AG04449 (cell line): ENCODE measurements around the gene CDK4.

ENCODE experiments used
- CTCF ChIA-PET: fragments of 350-600 bp; formaldehyde crosslinking; extraction: SDS; loops from one replicate; lab custom pipeline; 2021; ENCODE audit warnings: antibody characterized with exemption; lab: Yijun Ruan, JAX
- POLR2A ChIA-PET: fragments of 400-600, 350-600 bp; formaldehyde crosslinking; extraction: SDS; loops from one replicate; lab custom pipeline; 2020; ENCODE audit warnings: antibody characterized with exemption, inconsistent platforms; lab: Yijun Ruan, JAX
- DNase-seq: peaks from one replicate; pipeline ENCODE4 v3.0.0-alpha.2; 2010; ENCODE audit warnings: low read depth, low spot score
- H3K4me3 ChIP-seq: 2 replicates; pipeline ENCODE4 v1.5.1; 2011; ENCODE audit warnings: low read depth, mild to moderate bottlenecking, control low read depth, low read length
- TF ChIP-seq, protein P1 (sequence below): IDR thresholded peaks from one replicate; pipeline ENCODE4 v1.5.1; 2011; ENCODE audit warnings: mild to moderate bottlenecking, moderate library complexity, low read length, control low read depth, inconsistent platforms; ENCODE audit not compliant: insufficient read depth; ENCODE audit errors: missing control alignments

The CDK4 gene

DNA sequence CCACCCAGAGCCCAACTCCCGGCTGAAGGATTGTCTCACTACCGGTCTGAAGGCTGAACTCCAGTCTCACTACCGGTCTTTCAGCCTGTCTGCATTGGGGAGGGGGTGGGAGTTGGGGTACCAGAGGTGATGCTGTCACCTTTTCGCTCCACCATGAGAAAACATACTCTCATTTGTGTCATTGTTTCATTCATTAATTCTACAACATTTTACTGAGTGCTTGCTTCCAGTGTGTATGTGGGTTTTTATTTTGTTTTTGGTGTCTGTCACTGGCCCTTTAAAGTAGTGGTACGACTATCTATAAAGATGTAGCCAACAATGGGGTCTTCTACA lies 524 bp upstream of the CDK4 start:
- ChIA-PET POLR2A (interaction anchor here (0.8 to 1.0 kb wide), 3 partner anchors 19 to 141 kb away, joined by 3 to 4 read pairs (median 3); partner anchors contain the start of genes EEF1AKMT3 and METTL1), CTCF (interaction anchor here (1.0 kb wide), 1 partner anchor 8 kb away, joined by 3 read pairs; no protein-coding TSS in a partner anchor)
- no peak for DNase-seq
- peak overlapping the region; percentile 53 for H3K4me3 ChIP-seq
- TF ChIP-seq, protein P1, sequence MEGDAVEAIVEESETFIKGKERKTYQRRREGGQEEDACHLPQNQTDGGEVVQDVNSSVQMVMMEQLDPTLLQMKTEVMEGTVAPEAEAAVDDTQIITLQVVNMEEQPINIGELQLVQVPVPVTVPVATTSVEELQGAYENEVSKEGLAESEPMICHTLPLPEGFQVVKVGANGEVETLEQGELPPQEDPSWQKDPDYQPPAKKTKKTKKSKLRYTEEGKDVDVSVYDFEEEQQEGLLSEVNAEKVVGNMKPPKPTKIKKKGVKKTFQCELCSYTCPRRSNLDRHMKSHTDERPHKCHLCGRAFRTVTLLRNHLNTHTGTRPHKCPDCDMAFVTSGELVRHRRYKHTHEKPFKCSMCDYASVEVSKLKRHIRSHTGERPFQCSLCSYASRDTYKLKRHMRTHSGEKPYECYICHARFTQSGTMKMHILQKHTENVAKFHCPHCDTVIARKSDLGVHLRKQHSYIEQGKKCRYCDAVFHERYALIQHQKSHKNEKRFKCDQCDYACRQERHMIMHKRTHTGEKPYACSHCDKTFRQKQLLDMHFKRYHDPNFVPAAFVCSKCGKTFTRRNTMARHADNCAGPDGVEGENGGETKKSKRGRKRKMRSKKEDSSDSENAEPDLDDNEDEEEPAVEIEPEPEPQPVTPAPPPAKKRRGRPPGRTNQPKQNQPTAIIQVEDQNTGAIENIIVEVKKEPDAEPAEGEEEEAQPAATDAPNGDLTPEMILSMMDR: no peak

DNA sequence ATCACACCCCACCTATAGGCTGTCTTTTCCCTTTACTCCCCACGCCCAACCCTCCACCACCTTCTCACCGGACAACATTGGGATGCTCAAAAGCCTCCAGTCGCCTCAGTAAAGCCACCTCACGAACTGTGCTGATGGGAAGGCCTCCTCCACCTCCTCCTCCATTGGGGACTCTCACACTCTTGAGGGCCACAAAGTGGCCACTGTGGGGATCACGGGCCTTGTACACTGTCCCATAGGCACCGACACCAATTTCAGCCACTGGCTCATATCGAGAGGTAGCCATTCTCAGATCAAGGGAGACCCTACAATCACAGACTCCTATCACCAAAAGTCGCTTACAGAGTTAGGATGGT lies 700 bp downstream of the CDK4 start:
- DNase-seq: no peak
- CTCF ChIA-PET: interaction anchor here (1.4 kb wide), 1 partner anchor 8 kb away, joined by 5 read pairs; no protein-coding TSS in a partner anchor
- POLR2A ChIA-PET: no interaction called here
- peak overlapping the region; percentile 84 for H3K4me3 ChIP-seq
- TF ChIP-seq, protein P1: no peak

DNA sequence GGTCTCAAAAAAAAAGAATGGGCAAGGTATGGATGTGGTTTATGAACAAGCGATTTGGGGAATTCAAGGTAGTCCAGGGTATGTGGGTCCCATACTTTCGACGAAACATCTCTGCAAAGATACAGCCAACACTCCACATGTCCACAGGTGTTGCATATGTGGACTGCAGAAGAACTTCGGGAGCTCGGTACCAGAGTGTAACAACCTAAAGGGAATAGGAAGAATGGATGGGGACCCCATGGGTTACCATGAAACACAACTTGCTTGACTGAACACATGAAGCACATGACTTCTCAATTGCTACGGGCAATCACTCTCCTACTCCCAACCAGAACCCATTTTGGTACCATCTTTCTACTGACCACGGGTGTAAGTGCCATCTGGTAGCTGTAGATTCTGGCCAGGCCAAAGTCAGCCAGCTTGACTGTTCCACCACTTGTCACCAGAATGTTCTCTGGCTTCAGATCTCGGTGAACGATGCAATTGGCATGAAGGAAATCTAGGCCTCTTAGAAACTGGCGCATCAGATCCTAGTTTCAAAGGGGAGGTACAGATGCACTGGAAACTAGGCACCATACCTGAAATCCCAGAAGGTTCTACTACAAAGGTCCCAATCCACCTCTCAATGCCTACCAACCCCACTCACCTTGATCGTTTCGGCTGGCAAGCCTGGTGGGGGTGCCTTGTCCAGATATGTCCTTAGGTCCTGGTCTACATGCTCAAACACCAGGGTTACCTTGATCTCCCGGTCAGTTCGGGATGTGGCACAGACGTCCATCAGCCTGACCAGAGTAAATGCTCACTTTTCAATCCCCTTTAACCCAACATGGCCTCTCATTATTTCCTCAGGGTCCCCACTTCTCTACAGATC lies 1.3 kb downstream of the CDK4 start:
- ChIA-PET POLR2A (no interaction called here), CTCF (interaction anchor here (1.0 to 1.4 kb wide), 2 partner anchors 9 to 14 kb away, joined by 3 to 5 read pairs; no protein-coding TSS in a partner anchor)
- TF ChIP-seq, protein P1: no peak
- peak overlapping the region; percentile 84 for H3K4me3 ChIP-seq
- no peak for DNase-seq

DNA sequence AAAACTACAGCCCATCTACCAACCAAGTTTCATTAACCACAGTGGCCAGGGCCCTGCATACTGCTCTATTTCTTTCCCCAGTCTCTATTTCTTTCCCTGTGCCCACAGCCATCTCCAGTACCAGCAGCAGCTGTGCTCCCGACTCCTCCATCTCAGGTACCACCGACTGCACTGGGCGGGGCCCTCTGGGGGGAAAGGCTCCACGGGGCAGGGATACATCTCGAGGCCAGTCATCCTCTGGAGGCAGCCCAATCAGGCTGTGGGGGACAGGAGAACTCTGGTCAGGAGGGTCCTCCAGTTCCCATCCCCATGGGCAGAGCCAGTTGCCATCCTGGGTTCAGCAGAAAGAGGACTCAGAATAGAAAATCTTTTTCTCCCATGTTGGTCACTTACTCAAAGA lies 3.0 kb downstream of the CDK4 start:
- ChIA-PET CTCF (interaction anchor here (1.5 to 2.4 kb wide), 2 partner anchors 8 to 23 kb away, joined by 3 to 6 read pairs; no protein-coding TSS in a partner anchor), POLR2A (interaction anchor here (0.7 kb wide), 1 partner anchor 24 kb away, joined by 3 read pairs; no protein-coding TSS in a partner anchor)
- TF ChIP-seq, protein P1: no peak
- no peak for DNase-seq
- no peak overlapping the region for H3K4me3 ChIP-seq

DNA sequence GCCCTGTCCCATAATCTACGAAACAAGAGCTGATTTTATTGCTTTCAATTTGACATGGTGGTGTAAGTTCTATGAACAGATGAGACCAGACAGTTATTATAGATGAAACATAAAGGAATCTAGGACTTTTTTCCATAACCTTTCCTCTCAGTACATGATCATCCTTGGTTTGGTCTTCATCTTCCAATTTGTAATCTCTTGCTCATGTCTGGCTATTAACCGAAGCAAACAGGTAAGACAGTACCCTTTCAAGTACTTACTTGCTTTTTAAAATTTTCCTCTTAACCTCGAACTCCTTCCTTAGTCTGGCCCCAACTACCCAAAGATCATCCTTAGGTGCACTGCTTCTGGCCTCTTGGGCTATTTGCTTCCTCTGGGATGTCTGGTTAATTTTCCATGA lies 6.1 kb downstream of the CDK4 start:
- ChIA-PET POLR2A (no interaction called here), CTCF (interaction anchor here (2.2 to 3.6 kb wide), 2 partner anchors 10 to 11 kb away, joined by 11 to 16 read pairs; no protein-coding TSS in a partner anchor)
- no peak for DNase-seq
- peak overlapping the region; percentile 98 for H3K4me3 ChIP-seq
- TF ChIP-seq, protein P1: no peak

DNA sequence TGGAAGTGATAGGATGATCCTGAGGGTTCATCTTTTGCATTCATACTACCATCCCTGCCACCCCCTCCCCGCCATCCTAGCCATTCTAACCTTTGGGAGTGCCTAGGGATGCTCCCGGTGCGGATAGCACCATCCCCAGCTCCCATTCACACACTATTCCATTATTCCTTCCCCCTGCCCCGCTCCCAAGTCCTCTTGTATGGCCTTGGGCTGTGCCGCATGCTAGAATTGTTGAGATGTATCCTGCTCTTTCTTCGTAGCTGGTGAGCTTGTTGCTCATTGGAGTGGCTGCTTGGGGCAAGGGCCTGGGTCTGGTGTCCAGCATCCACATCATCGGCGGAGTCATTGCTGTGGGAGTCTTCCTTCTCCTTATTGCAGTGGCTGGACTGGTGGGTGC lies 6.6 kb downstream of the CDK4 start:
- CTCF ChIA-PET: interaction anchor here (0.9 to 3.6 kb wide), 4 partner anchors 9 to 162 kb away, joined by 3 to 16 read pairs (median 8); no protein-coding TSS in a partner anchor
- POLR2A ChIA-PET: interaction anchor here (1.0 to 1.5 kb wide), 5 partner anchors 9 to 680 kb away, joined by 3 to 7 read pairs (median 7); partner anchors contain the start of genes EEF1AKMT3 and METTL1
- DNase-seq: no peak

More for the DNA sequence above, 6.6 kb downstream of the CDK4 start:
- H3K4me3 ChIP-seq: peak overlapping the region; percentile 98
- TF ChIP-seq, protein P1: no peak
